Left colon (tissue), 2 donors: ENCODE results near the gene MASP2. TPM values are rescaled to one million over a fixed set of nuclear protein-coding genes. Genes with fewer than 3 reads are reported as not detected.
"Not testable (repeated sequence)": the region's sequence is repeated elsewhere in the genome, so short reads cannot be mapped to it uniquely, and the experiment has no call there.

Experiments
- ATAC-seq: fragments of 200-7000 bp; cut with Tn5 transposase; one replicate; pipeline ENCODE4 v1.9.1; 2020; ENCODE audit warnings: mild to moderate bottlenecking, moderate library complexity
- DNase-seq, 2 donors: peaks; one replicate each; pipeline ENCODE4 v3.0.0-alpha.2; 2020
- intact Hi-C, 2 donors: fragments of 100-400 bp; cut with DNase I in 1 of 2; cut with micrococcal nuclease in 1 of 2; formaldehyde crosslinking; loops; one replicate each; pipeline versions ENCODE4 v1.11.2 to v1.14.0; 2022; cut with DNase I, micrococcal nuclease
- total RNA-seq, 2 donors: library from RNA; stranded (reverse); fragmentation: NEBNext Ultra II Directional; extraction: Animal tissue kit (Norgen Biotek cat#: 25700); gene quantifications; one replicate each; pipeline ENCODE4 v1.2.1, GENCODE V29; 2021
- donor health status: DM: no; HTN: no; CAD: no.
- donor health status: DM: yes; HTN: yes; CAD: no.

MASP2 gene
- total RNA-seq, 2 donors from 2014 or later: not detected

DNA sequence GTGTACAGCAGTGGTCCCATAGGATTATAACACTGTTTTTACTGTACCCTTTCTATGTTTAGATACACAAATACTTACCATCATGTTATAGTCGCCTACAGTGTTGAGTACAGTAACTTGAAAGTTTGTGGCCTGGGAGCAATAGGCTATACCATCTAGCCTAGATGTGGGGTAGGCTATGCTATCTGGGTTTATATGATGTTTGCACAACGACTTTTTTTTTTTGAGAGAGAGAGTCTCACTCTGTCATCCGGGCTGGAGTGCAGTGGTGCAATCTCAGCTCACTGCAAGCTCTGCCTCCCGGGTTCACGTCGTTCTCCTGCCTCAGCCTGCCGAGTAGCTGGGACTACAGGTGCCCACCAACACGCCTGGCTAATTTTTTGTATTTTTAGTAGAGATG lies 27.7 kb downstream of the MASP2 start:
- DNase-seq, intact Hi-C loops: not testable (repeated sequence)
- ATAC-seq: peak; percentile 64

DNA sequence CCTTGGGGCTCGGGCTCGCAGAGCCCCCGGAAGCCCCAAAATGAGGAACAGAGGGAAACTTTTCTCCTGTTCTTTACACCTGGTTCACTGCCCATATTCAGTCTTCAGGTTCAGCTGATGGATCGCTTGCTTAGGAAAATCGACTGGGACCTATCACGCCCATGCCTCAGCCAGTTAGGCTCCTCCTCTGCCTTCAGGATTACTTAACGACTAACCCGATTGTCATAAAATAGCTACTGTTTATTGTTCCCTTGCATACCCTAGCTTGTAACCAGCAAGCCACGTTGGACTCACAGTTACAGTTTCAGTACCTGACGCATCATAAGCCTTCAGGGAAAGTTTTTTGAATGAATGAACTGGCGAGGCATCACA lies 33.9 kb downstream of the MASP2 start:
- ATAC-seq (peak; percentile 71), DNase-seq (peak in 1 of 2 donors; percentile 57)
- intact Hi-C loops: no loop called here

DNA sequence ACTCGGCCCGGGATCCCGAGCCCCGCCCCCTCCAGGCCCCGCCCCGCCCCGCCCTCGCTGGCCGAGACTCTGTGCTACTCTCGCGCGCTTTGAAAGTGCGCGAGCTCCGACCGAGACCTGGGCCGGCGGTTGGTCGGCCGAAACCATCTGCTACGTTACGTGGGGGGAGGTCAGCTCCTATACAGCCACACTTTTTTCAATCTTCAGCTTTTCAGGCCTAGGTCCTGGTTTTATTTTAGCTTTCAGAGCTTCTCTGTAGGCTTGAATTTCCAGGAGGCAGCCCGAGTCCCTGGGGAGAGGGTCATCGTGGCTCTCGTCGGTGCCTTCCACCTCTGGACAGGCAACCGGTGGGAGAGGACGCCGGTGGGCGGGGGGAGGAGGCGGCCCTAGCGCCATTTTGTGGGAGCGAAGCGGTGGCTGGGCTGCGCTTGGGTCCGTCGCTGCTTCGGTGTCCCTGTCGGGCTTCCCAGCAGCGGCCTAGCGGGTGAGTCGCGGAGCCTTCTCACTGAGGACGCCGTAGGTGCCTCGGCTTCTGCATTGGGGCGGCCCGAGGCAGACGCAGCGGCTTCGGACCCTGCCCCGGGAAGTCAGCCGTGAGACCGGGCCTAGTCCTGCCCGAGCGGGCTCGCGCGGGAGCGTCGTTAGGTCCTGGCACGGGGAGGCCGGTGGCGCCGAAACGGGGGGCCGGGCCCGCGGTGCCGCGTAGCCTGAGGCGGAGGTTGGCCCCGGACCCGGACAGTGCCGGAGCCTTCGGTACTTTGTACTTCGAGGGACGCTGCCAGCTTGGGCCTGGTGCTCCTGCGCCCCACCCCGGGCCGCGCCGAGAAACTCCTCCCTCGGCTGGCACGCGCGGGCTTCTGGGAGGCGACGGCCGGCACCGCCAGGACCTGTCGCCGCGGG lies 34.5 kb downstream of the MASP2 start, which contains the start of gene TARDBP:
Gene TARDBP (plus strand): TSS at position 395 of the 900 bp plus-strand sequence. CDS start 1,074 bp downstream, outside the sequence.
- ATAC-seq: peak; percentile 82
- peak; percentile 87 to 93 for DNase-seq
- intact Hi-C loops: no loop called here

DNA sequence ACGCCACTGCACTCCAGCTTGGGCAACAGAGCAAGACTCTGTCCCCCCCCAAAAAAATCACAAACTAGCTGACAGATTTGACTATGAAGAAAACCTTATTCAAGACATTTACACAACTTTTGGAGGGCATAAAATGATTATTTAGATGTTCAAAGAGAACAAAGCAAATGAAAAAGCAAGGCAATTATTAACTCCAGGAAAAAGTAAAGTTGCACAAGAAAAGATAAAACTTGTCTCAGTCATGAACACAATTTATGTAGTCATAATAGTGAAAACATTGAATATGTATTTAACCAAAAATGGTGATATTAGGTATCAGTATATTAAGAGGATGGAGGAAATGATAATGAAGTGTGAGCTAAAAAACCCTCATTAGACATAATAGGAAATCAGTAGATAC lies 46.5 kb downstream of the MASP2 start:
- intact Hi-C loops: no loop called here
- DNase-seq (no peak), ATAC-seq (no peak)

DNA sequence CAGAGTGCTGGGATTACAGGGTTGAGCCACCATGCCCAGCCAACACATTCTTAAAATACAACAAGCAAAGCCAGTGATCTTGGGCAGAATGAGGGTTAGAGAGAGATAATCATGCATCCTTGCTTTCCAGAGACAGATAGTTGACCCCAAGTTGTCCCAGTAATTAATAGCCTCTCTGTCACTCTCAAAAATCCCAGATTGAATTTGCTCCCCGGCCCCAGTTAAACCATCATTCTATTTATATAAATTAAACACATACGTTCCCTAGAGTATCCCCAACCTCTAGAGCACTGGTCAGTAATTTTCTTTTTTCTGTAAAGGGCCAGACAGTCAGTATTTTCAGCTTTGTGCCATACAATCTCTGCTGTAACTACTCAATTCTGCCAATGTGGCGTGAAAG lies 50.9 kb downstream of the MASP2 start:
- ATAC-seq (no peak), DNase-seq (no peak)
- intact Hi-C loops: no loop called here

DNA sequence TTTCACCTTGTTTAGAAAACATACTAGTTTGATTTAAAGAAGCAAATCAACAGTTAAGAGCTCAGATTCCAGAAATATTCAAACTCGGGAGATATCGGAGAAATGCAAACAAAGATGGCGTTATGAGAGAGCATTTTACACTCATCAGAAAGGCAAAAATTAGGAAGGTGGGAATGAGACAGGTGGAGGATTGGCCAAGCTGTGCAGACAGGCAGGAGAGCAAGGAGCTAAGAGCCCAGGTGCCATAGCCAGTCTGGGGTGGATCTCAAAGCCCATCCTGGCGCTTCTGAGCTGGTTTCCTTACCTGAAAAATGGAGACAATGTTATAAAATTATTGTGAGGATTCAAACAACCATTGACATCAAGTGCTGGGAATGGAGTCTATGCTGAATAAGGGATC lies 54.2 kb downstream of the MASP2 start:
- ATAC-seq (no peak), DNase-seq (no peak)
- intact Hi-C loops: no loop called here

DNA sequence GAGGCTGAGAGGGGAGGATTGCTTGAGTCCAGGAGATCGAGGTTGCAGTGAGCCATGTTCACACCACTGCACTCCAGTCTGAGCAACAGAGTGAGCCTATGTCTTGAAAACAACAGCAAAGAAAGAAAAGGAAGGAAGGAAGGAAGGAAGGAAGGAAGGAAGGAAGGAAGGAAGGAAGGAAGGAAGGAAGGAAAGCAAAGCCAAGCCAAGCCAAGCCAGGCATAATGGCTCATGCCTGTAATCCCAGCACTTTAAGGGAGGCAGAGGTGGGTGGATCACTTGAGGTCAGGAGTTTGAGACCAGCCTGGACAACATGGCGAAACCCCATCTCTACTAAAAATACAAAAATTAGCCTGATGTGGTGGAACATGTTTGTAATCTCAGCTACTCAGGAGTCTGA lies 55.0 kb downstream of the MASP2 start:
- intact Hi-C loops, ATAC-seq: not testable (repeated sequence)

DNA sequence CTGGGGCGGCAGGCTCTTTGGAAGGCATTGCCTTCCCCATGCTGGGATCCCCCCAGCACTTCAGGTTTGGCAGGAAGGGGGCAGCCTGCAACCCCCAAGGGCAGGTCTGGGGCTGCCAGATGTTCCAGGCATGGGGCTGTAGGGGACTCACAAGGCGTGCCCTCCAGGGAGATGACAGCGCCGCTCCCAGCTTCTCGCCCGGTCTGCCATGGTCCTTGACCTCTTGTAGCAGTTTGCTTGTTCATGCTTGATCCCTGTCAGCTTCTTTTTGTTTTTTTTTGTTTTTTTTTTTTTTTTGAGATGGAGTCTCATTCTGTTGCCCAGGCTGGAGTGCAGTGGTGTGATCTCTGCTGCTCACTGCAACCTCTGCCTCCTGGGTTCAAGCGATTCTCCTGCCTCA lies 56.2 kb downstream of the MASP2 start:
- intact Hi-C loops: no loop called here
- no peak for DNase-seq
- no peak for ATAC-seq

More for the DNA sequence above, 55.0 kb downstream of the MASP2 start:
- not testable (repeated sequence) for DNase-seq

DNA sequence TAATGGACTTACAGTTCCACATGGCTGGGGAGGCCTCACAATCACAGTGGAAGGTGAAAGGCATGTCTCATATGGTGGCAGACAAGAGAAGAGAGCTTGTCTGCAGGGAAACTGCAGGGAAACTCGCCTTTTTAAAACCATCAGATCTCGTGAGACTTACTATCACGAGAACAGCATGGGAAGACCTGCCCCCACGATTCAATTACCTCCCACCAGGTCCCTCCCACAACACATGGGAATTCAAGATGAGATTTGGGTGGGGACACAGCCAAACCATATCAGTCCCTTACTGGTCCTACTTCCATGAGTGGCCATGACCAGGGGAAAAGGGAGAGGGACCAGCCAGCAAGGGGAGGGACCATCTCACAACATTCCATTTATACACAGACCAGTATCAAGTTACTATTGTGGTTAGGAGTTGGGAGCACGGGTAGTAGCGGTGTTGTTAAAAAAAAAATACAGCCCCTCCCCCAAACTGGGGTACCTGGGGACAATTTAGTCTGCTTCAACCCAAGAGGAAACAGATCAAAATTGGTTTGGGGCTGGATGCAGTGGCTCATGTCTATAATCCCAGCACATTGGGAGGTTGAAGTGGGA lies 57.0 kb downstream of the MASP2 start:
- intact Hi-C loops, ATAC-seq, DNase-seq: not testable (repeated sequence)

DNA sequence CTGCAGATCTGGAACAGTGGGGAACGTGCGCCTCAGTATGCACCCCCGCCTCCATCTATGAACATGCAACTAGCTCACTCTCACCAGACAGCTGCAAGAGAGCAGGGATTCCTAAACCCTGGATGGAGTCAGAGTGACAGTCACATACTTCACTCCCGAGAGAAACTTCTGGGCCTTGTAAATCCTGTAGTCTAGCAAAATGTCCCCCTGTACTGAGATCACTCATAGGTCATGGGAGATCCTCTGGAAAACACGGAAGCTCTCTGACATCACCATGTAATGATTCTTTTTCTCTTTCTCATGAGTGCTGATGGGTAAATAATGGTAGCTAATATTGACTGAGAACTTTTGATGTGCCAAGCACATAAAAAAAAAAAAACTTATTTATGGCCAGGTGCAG lies 57.9 kb downstream of the MASP2 start:
- intact Hi-C loops: no loop called here
- no peak for ATAC-seq
- DNase-seq: no peak

DNA sequence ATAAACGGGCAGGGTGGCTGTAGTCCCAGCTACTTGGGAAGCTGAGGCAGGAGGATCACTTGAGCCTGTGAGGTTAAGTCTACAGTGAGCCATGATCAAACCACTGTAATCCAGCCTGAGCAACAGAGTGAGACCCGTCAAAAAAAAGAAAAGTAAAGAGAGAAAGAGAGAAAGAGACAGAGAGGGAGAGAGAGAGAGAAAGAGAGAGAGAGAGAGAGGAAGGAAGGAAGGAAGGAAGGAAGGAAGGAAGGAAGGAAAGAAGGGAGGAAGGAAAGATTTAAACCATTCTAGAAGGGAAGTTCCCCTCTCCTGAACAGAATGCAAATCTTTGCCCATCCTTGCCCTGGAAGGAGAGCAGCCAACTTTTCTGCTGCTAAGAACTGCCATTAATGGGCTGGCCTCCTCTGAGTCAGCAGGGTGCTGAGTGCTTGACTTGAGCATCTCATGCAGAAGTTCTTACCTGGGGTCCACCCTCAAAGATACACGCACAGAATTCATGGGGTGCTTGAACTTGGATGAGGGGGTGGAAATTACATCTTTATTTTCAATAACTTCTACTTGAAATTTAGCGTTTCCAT lies 59.1 kb downstream of the MASP2 start:
- DNase-seq: no peak
- ATAC-seq: no peak
- intact Hi-C loops: no loop called here

DNA sequence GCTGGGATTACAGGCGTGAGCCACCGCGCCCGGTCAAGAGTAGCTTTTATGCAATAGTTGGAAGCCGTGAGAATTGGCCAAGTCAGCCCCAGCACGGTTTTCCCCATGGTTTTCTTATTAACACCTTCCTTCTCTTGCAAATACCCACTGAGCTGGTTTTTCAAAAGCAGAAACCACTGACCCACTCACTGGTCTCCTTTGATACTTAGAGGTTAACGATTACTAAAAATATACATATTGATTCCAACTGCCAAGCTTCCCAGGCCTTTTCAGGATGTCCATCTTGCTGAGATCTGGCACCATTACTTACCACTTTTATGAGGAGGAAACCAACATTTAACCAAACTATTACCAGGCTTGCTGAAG lies 60.5 kb downstream of the MASP2 start:
- intact Hi-C loops: no loop called here
- ATAC-seq (no peak), DNase-seq (no peak)

DNA sequence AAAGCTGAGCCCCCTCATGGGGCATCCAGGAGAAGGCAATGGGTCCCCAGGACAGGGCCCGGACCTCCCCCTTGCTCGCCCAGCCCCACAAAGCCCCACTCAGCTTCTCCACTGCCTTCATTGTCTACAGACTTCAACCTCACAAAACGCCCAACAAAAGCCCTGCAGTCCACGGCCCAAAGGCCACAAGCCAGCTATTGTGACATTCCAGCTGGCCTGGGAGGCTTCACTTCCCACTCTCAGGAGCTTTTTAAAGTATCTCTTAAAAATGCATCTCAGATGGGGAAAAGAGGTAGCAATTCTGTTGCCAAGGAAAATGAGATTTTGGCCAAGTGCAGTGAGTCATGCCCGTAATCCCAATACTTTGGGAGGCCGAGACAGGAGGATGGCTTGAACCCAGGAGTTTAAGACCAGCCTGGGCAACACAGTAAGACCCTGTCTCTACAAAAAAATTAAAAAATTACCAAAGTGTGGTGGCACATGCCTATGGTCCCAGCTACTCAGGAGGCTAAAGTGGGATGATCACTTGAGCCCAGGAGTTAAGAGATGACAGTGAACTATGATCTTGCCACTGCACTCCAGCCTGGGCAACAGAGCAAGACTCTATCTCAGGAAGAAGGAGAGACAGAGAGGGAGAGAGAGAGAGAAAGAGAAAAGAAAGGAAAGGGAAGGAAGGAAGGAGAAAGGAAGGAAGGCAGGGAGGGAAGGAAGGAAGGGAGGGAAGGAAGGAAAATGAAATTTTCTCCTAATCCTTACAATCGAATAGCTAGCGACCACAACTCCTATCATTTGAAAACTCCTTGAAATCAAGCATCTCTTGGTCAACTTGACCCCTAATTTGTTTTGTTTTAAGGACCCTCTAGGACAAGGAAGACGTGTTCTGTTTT lies 66.0 kb downstream of the MASP2 start:
- DNase-seq: no peak
- intact Hi-C loops: no loop called here
- no peak for ATAC-seq

DNA sequence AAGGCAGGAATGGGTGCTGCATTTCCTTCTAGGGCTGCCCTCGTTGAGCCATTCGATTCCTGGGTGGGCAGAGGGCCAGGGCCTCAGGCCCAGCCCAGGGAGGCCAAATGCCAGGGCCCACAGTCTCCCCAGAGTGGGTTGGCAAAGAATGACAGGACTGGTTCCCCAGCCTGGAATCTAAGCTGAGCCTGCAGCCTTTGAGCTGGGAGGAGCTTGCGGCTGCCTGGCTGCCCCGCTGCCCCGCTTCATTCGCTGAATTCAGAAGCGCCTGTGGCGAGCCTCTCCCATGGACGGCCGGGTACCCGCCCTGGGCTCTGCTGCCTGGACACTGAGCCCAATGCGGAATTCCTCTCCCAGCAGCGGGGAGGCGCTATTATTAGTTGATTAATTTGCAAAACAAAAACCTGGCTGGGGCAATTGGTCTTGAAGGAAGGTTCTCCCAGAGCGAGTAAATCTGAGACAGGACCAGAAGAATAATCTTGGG lies 66.9 kb downstream of the MASP2 start:
- DNase-seq (peak; percentile 80 to 87), ATAC-seq (peak; percentile 92)
- intact Hi-C loops: no loop called here

DNA sequence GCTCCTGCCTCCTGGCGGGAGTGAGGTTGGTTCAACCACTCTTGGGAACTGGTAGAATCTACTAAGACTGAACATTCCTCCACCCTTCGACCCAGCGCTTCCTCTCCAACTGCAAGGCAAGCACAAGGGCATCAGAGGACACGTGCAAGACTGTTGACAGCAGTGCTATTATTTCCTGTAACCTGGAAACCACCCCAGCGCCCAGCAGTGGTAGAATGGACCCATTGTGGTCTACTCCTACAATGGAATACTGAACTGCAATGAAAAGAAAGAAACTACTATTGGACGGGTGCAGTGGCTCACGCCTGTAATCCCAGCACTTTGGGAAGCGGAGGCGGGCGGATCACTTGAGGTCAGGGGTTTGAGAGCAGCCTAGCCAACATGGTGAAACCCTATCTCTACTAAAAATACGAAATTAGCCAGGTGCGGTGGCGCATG lies 67.5 kb downstream of the MASP2 start:
- peak; percentile 53 for ATAC-seq
- intact Hi-C loops: no loop called here
- DNase-seq: peak; percentile 36 to 67

DNA sequence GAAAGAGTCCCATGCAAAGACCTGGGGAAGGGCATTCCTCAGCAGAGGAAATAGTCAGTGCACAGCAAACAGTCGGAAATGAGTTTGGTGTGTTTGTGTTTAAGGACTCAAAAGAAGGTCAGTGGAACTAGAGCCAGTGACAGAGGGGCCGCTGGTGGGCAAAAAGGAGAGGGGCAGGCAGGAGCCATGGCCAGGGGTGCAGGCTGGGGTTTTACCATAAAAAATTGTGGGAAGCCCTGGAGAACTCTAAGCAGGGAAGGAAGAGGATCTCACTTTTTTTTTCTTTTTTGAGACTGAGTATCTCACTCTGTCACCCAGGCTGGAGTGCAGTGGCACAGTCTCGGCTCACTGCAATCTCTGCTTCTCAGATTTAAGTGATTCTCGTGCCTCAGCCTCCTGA lies 68.3 kb downstream of the MASP2 start:
- ATAC-seq: no peak
- intact Hi-C loops: no loop called here
- DNase-seq: no peak
